Liver (tissue), 3 donors: ENCODE data around the gene ARMC9.

Experiments
- ATF3 ChIP-seq: IDR thresholded peaks from 2 replicates; pipeline ENCODE4 v1.6.1; 2016; ENCODE audit warnings: antibody characterized with exemption
- CTCF ChIP-seq: fragments of 150-350 bp; IDR thresholded peaks from 2 replicates; pipeline ENCODE4 v1.5.1; 2017; ENCODE audit warnings: improper control_type of control experiment, low read depth, low read length; ENCODE audit not compliant: missing input control
- MAX ChIP-seq: IDR thresholded peaks from 2 replicates; pipeline ENCODE4 v1.6.1; 2016; ENCODE audit warnings: antibody characterized with exemption
- RAD21 ChIP-seq, 2 donors: IDR thresholded peaks; 2 replicates each; pipeline ENCODE4 v1.6.1; 2016; ENCODE audit warnings: antibody characterized with exemption in 2 of 2, mild to moderate bottlenecking in 2 of 2
- donor health status: healthy.
- donor health status: healthy.

- no peak for TF ChIP-seq CTCF
- TF ChIP-seq MAX, result no peak
- TF ChIP-seq RAD21 (IDR thresholded peaks at IDR 0.05), result no peak
- no peak for TF ChIP-seq ATF3
Measured at GRCh38 chr2:231250146-231250545, 51.7 kb downstream of the ARMC9 start.
